ENCODE measurements around the gene ANAPC4.

The ANAPC4 gene

GRCh38 chr4:25420931-25421330 lies 43.9 kb downstream of the ANAPC4 start:
- Histone ChIP-seq H3K27ac (no peak overlapping the region), H3K27me3 (replicated peaks) (no peaks in the 10 kb centered on the region), H3K4me3 (ENCODE audit: low read depth, low read length) (no peak overlapping the region), H3K36me3 (replicated peaks) (peaks cover 3% of the 10 kb centered on the region)
- in situ Hi-C loops (cut with HindIII; ENCODE audit: low pct_ligation_motif_present, low sequenced_read_pairs): no loop called here
- DNase-seq: no peak
- no peak for TF ChIP-seq CTCF (IDR thresholded peaks at IDR 0.05; ENCODE audit: low read depth, low read length, missing control alignments)

GRCh38 chr4:25421816-25422525 lies 44.9 kb downstream of the ANAPC4 start:
- Histone ChIP-seq H3K27me3 (replicated peaks) (no peaks in the 10 kb centered on the region), H3K36me3 (replicated peaks) (peaks cover 3% of the 10 kb centered on the region), H3K4me3 (ENCODE audit: low read depth, low read length) (no peak overlapping the region), H3K27ac (no peak overlapping the region)
- no peak for DNase-seq
- TF ChIP-seq CTCF (IDR thresholded peaks at IDR 0.05; ENCODE audit: low read depth, low read length, missing control alignments): no peak
- in situ Hi-C loops (cut with HindIII; ENCODE audit: low pct_ligation_motif_present, low sequenced_read_pairs): no loop called here

- Histone ChIP-seq H3K27me3 (replicated peaks) (no peaks in the 10 kb centered on the region), H3K27ac (no peak overlapping the region), H3K4me3 (ENCODE audit: low read depth, low read length) (no peak overlapping the region), H3K36me3 (replicated peaks) (peaks cover under 1% of the 10 kb centered on the region)
- no peak for TF ChIP-seq CTCF (IDR thresholded peaks at IDR 0.05; ENCODE audit: low read depth, low read length, missing control alignments)
- in situ Hi-C loops (cut with HindIII; ENCODE audit: low pct_ligation_motif_present, low sequenced_read_pairs): no loop called here
- DNase-seq: no peak
Measured at GRCh38 chr4:25423548-25423947, 46.5 kb downstream of the ANAPC4 start.

GRCh38 chr4:25424539-25425228 lies 47.6 kb downstream of the ANAPC4 start:
- H3K4me3 ChIP-seq (ENCODE audit: low read depth, low read length): no peak overlapping the region
- no peaks in the 10 kb centered on the region for H3K36me3 ChIP-seq (replicated peaks)
- no peak for DNase-seq
- no peak overlapping the region for H3K27ac ChIP-seq
- H3K27me3 ChIP-seq (replicated peaks): no peaks in the 10 kb centered on the region
- no peak for TF ChIP-seq CTCF (IDR thresholded peaks at IDR 0.05; ENCODE audit: low read depth, low read length, missing control alignments)
- in situ Hi-C loops (cut with HindIII; ENCODE audit: low pct_ligation_motif_present, low sequenced_read_pairs): loop anchor here (25.0 kb wide), 1 partner anchor 338 kb away; no protein-coding TSS in a partner anchor

GRCh38 chr4:25425361-25425760 lies 48.3 kb downstream of the ANAPC4 start:
- Histone ChIP-seq H3K4me3 (ENCODE audit: low read depth, low read length) (no peak overlapping the region), H3K36me3 (replicated peaks) (no peaks in the 10 kb centered on the region), H3K27ac (no peak overlapping the region), H3K27me3 (replicated peaks) (no peaks in the 10 kb centered on the region)
- TF ChIP-seq CTCF (IDR thresholded peaks at IDR 0.05; ENCODE audit: low read depth, low read length, missing control alignments): no peak
- in situ Hi-C loops (cut with HindIII; ENCODE audit: low pct_ligation_motif_present, low sequenced_read_pairs): loop anchor here (25.0 kb wide), 1 partner anchor 337 kb away; no protein-coding TSS in a partner anchor
- DNase-seq: no peak
